ENCODE data around the gene TNK2. TPM values are rescaled to one million over a fixed set of nuclear protein-coding genes. Genes with fewer than 3 reads are reported as not detected.
A peak's percentile ranks its signal among the peaks of the same experiment; 100 is the strongest.

Gene TNK2
- total and polyA plus RNA-seq, 2 of the 8 experiments (the other 6 are each of a cell fraction or from before 2014, with no cell fraction given): 10.4 to 33.9 TPM

- no peaks in the 10 kb centered on the region; a peak in 1 of 4 replicates for H3K9me3 ChIP-seq (ENCODE audit: insufficient read depth in 2 of 2, low read depth in 1 of 2, low read length in 1 of 2)
- no peaks in the 10 kb centered on the region; a peak in 1 of 4 replicates for H3K79me2 ChIP-seq (ENCODE audit: control insufficient read depth in 1 of 2, insufficient read depth in 2 of 2, low read length in 2 of 2)
- H3K23me2 ChIP-seq (ENCODE audit: low read depth, low read length): no peaks in the 10 kb centered on the region
- peak overlapping the region in 1 of 2 experiments; percentile 7; a peak in 1 of 4 replicates for H3K4me2 ChIP-seq (ENCODE audit: insufficient read depth in 1 of 2, low read depth in 2 of 2, low read length in 2 of 2)
- H2AFZ ChIP-seq (ENCODE audit: low read length): no peak overlapping the region
- DNase-seq (ENCODE audit: low read depth in 1 of 2, low spot score in 2 of 2) (no peak), FAIRE-seq (no peak)
- no peak overlapping the region for H4K91ac ChIP-seq (replicated peaks; ENCODE audit: insufficient read length, low read length)
- no peak overlapping the region for H4K8ac ChIP-seq (ENCODE audit: extremely low read depth, insufficient read depth, low read length)
- H3K56ac ChIP-seq (replicated peaks; ENCODE audit: insufficient read length, low read depth, low read length): no peak overlapping the region
- peaks cover 4 to 34% (median 18%) of the 10 kb centered on the region in 4 experiments for H3K4me1 ChIP-seq (replicated peaks in 1 of 4; ENCODE audit: control insufficient read depth in 3 of 4, insufficient read depth in 4 of 4, low read length in 3 of 4)
- peak overlapping the region; percentile 26; the same call in 1 of the 2 replicates for H3K18ac ChIP-seq (ENCODE audit: extremely low read depth, low read length)
- no peak overlapping the region; the same call in 1 of the 2 replicates for H3K27ac ChIP-seq (ENCODE audit: low read depth, low read length)
- no peaks in the 10 kb centered on the region for H3K27me3 ChIP-seq (replicated peaks in 1 of 4; ENCODE audit: control insufficient read depth in 3 of 4, extremely low read depth in 1 of 4, insufficient read depth in 3 of 4, low read length in 3 of 4)
- H4K20me1 ChIP-seq (replicated peaks in 1 of 2; ENCODE audit: control insufficient read depth in 1 of 2, insufficient read depth in 2 of 2, low read length in 2 of 2): peaks cover 7 to 9% of the 10 kb centered on the region in 2 experiments
- peak overlapping the region; percentile 59; the same call in 1 of the 2 replicates for H2AK5ac ChIP-seq (ENCODE audit: low read depth, low read length)
- CTCF ChIA-PET (ENCODE audit: partially characterized antibody): interaction anchor here (0.9 to 23.1 kb wide), 13 partner anchors 10 to 275 kb away, joined by 3 to 499 read pairs (median 5); no protein-coding TSS in a partner anchor
- H3K4ac ChIP-seq (replicated peaks; ENCODE audit: insufficient read length, low read depth, low read length): no peak overlapping the region
- H4K5ac ChIP-seq (ENCODE audit: insufficient read length, low read depth, low read length): no peak overlapping the region
- H3K14ac ChIP-seq (ENCODE audit: insufficient read length): no peak overlapping the region
- no peak overlapping the region for H2BK20ac ChIP-seq (ENCODE audit: low read length)
- no peaks in the 10 kb centered on the region; a peak in 2 of 8 replicates for H3K36me3 ChIP-seq (ENCODE audit: control insufficient read depth in 2 of 4, insufficient read depth in 4 of 4, low read length in 3 of 4)
- no peak overlapping the region for H2BK15ac ChIP-seq (ENCODE audit: low read length)
- peaks cover 7% of the 10 kb centered on the region; the same call in 1 of the 2 replicates for H3K79me1 ChIP-seq (ENCODE audit: low read depth, low read length)
- H3K9ac ChIP-seq (replicated peaks in 1 of 4; ENCODE audit: extremely low read depth in 1 of 4, low read depth in 3 of 4, low read length in 3 of 4): no peak overlapping the region
- H3K23ac ChIP-seq (ENCODE audit: insufficient read length): no peak overlapping the region
- POLR2A ChIA-PET (ENCODE audit: partially characterized antibody): interaction anchor here (1.2 kb wide), 1 partner anchor 26 kb away, joined by 3 read pairs; no protein-coding TSS in a partner anchor
- no peak overlapping the region for H2BK120ac ChIP-seq (replicated peaks; ENCODE audit: low read depth, low read length)
- no peak overlapping the region for H2BK12ac ChIP-seq (ENCODE audit: low read depth, low read length)
- 83% methylated on average over 26 of the region's 26 CpGs; no CpG with 5 or more reads in 1 of the 2 experiments for WGBS, 2 experiments (ENCODE audit: extremely low coverage in 1 of 2, insufficient coverage in 1 of 2, insufficient read length in 1 of 2, insufficient replicate concordance in 2 of 2, low coverage in 1 of 2, low lambda C conversion rate in 2 of 2, missing lambda C conversion rate in 1 of 2)
- no peak overlapping the region for H3K4me3 ChIP-seq (ENCODE audit: extremely low read depth in 1 of 4, insufficient read depth in 2 of 4, low read depth in 3 of 4, low read length in 4 of 4)
- no peak overlapping the region; the same call in 1 of the 2 replicates for H2BK5ac ChIP-seq (ENCODE audit: low read depth, low read length)
- TF ChIP-seq CTCF (IDR thresholded peaks at IDR 0.05; ENCODE audit: control extremely low read depth in 1 of 3, insufficient read depth in 1 of 3, low read depth in 1 of 3, low read length in 3 of 3): no peak
- TF ChIP-seq SP4 (IDR thresholded peaks at IDR 0.05; ENCODE audit: low read length): no peak
- TF ChIP-seq TEAD4 (IDR thresholded peaks at IDR 0.05; ENCODE audit: low read depth, low read length): no peak
- TF ChIP-seq POLR2A (IDR thresholded peaks at IDR 0.05; ENCODE audit: control extremely low read depth in 1 of 2, low read depth in 2 of 2, low read length in 2 of 2): no peak
- no peak for TF ChIP-seq TBP (IDR thresholded peaks at IDR 0.05; ENCODE audit: low read depth, low read length)
- no peak for TF ChIP-seq CHD1 (IDR thresholded peaks at IDR 0.05; ENCODE audit: low read depth, low read length)
- no peak for TF ChIP-seq KDM5A (IDR thresholded peaks at IDR 0.05; ENCODE audit: low read length)
- no peak for TF ChIP-seq MAX (IDR thresholded peaks at IDR 0.05)
- TF ChIP-seq SIRT6 (IDR thresholded peaks at IDR 0.05; ENCODE audit: low read length): no peak
Measured at GRCh38 chr3:195888981-195889869, 19.1 kb downstream of the TNK2 start.
